Amniotic epithelial cell (primary cell): ENCODE data around the gene SUMF1.
A peak's percentile ranks its signal among the peaks of the same experiment; 100 is the strongest.

ENCODE experiments used
- DNase-seq: peaks from one replicate; pipeline ENCODE4 v3.0.0-alpha.2; 2010; ENCODE audit warnings: low read depth

Gene SUMF1

DNA sequence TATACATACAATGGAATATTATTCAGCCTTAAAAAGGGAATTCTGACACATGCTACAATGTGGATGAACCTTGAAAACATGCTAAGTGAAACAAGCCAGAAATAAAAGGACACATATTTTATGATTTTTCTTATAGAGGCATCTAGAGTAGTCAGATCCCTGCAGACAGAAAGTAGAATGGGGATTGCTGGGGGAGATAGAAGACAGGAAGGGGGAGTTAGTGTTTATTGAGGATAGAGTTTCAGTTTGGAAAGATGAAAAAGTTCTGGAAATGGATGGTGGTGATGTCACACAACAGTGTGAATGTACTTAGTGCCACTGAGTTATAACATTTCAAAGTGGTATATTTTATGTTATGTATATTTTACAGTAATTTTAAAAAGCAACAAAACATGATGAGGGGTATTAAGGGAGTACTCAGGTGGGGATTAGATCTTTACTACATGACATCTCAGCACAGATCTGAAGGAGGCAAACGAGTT lies 30.8 kb upstream of the SUMF1 start:
- no peak for DNase-seq

DNA sequence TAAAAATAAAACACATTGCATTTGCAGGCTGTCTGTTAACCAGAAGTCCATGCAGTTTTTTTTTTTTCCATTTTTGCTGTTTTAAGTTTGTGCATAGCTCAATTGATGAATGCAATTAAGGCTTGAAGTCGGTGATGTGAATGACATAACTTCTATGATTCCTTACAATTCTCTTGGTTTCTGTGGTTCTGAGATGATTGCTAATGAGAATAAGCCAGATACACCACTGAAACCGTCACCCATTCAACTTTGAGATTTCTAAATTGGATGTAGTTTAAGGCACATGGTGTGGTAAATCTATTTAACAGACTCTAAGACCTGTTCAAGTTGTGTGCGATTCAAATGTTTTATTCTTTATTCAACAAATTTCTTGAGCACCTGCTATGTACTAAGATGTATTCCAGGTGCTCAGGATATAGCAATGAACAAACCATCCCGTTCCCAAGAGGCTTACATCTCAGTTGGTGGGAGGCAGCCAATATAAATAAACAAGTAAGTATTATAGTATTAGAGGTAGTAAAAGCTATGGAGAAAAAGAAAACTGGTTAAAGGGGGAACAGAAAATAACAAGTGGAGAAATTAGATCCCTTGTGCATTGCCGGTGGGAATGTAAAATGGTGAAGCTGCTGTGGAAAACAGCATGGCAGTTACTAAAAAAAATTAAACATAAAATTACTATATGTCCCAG lies 30.1 kb upstream of the SUMF1 start:
- DNase-seq: no peak

DNA sequence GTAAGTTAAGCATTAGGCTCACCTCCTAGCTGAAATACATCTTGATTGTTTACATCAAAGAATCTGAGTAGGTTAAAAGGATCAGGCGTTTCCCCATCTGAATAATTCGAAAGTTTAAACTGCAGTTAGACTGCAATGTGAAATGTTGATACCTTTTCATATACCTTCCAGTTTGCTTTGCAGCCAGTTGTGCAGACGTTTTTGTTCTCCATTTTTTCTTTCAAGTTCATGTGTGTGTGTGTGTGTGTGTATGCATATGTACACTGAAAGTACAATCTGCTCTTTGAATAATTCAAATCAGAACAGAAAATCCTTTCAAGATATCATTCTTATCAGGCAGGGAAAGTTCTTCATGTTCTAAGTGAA lies 29.0 kb upstream of the SUMF1 start:
- no peak for DNase-seq

DNA sequence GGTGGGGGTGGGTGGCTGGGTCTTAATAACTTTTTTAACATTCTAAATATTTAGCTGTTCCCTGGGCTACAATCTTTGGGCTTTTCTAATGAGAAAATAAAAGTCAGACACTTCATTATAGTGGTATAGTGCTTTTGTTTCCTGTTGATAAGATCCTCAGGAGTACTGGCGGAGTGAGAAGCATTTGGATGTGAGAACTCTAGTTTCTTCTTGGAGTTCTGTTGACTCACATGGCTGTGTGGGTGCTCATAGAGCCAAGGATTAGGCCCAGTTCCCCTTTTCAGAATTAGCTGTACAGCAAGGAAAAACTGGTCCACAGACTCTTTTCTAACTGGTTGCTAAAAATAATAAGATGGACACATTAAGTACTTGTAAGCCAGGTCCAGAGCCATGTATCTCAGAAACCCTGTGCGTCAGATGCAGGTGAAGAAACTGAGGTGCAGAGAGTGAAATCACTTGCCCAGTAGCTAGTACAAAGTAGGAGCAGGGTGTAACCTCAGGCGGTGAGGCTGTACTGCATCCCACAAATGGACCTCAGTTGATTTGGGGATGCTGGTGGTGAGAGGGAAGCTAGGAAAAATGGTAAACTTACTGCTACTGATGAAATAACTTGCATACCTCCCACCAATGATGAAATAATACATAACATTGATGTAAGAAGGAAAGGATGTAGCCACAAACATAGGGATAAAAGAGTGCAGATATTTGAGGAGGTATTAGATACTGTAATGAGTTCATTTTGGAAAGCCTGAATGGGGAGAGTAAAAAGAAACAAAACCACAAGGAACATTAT lies 28.4 kb upstream of the SUMF1 start:
- peak; percentile 38 for DNase-seq

DNA sequence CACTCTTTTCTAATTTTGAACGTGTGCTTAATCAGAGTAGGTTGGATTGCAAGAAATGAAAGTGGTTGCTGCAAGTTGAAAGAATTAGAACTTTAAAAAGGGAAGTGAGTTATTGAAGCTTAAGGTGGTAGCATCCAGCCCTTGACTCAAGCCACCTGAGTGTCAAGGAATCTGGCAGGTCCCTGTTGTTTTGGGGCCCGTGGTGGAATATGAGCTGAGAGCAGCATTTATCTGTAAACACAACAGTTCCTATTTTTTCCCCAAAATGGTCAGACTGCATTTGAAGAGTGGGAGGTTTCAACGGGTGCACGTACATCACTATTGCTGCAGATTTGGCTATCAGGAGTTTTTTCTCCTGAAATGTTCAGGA lies 27.8 kb upstream of the SUMF1 start:
- DNase-seq: no peak

DNA sequence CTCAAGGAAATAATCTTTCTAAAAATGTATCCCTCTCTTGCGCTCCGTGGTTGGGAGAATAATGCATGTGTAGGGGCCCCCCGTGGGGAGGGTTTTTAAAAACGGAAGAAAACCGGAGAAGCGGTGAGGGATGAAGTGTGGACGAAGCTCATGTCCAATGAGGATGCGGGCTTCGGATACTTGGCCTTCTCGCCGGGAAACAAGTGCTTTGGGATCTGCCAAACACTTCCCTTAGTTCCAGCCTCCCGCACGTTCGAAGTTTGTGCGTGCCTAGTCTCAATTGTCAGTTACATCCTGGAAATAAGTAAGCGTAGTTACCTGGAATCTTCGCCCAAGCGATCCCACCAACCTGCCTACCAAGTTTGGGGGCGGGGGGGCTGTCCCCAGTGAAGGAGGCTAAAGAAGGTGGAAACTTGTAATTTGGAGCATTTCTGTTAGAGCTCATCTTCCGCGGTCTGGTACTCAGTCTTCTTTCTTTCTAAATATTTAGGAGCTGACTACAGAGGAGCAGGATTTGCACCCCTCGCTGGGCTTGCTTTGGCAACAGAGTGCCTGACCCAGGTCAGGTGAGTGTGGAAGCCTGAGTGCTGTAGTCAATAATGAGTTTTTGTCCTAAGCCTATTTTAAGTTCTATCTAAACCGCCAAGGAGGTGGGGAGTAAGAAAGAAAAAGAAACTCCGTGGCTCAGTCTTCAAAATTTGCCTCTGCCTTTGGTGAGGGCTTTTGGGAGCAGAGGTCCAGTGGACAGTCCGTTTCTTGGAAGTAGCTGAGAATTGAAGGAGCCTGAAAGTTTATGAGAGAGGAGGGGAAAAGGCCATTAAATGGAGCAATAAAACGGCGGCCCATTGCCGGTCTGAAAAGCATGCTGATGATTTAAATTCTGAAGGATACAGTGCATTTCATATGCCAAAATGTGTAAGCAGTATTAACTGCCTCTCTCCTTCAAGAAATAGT lies 27.1 kb upstream of the SUMF1 start:
- peak; percentile 30 for DNase-seq

DNA sequence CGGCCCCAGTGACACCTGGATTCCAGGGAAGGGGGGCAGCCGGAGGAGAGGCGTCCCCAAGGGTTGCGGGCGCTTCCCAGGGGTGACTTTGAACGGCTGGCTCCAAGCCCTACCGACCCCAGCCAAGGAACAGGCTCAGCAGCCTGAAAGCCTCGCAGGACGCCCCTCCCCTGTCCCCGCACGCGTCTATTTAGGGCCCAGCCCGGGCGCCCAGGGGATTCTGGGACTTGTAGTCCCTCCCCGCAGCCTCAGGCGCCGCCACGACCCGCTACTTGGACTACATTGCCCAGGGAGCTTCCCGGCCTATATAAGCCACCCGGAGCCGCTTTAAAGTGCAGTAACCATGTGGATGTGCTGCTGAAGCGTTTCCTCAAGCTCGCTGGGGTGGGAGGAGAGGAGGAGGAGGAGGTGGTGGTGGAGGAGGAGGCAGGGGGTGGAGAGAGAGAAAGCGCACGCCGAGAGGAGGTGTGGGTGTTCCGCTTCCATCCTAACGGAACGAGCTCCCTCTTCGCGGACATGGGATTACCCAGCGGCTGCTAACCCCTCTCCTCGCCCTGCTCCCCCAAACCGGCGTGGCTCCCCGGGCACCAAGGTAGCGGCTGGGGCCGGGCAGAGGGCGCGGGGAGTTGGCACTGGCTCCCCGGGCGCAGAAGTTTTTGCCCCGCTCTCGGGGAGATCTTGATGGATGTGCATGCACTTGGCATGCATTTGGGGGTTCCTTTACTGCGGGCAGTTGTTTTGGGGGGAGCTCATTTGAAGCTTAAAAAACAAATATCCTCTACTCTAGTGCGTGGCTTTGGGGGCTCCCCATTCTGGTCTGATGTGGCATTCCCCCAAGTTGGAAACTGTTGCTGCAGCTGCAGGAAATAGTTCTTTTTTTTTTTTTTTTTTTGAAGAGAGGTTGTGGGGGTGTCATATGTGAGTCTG lies 26.2 kb upstream of the SUMF1 start, which contains the start of gene ITPR1:
TSS of gene ITPR1 (plus strand) at position 335 of the 927 bp plus-strand sequence. CDS start 23,144 bp downstream, outside the sequence.
- peak; percentile 98 for DNase-seq

DNA sequence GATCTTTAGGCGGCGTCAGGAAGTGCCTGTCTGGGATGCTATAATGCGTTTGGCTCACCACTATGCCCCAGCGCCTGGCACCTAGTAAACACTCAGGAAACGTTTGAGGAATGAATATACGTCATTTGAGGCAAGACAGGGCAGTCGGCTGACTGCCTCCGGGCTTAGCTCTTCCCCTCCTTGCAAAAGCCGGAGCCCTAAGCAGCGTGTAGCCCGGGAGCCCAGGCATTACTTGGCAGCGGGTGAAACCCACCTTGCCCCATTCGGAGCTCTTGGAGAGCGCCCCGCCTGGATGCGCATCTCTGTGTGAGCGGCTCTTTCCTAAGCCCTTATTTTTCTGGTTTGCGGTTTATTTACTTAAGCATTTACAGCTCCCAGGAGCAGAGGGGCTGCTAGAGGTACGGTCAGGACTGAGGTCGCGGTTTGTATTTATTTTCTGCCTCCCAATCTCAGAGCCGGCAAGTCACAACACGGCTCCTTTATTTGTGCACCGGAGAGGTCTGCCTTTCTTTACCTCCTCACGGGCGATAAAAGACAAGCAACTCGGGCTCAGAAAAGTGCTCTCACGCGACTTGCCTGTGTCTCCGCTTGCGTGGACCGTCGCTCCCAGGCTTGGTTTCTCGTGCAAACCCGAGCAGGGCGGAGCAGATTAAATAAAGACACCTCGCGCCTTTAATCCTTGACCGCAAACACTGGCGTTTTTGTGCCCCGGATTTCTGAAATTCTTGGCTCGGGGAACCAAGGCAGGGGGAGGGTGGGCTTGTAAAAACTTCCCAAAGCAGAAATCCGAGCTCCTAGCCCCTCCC lies 25.3 kb upstream of the SUMF1 start:
- peak; percentile 83 for DNase-seq

DNA sequence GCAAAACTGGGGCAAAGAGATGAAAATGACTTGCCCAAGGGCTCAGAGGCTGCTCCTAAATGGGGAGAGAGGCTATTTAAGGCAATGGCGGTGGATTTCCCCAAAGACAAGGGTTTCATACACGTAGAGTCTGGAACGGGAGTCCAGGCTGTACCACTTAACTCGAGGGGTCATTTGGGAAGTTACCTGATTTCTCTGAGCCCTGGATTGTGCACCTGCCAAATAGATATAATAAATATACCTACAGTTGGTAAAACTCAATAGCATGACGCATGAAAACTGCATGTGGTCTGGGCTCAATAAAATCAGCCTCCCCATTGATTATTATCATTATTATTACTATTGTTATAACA lies 24.8 kb upstream of the SUMF1 start:
- no peak for DNase-seq

DNA sequence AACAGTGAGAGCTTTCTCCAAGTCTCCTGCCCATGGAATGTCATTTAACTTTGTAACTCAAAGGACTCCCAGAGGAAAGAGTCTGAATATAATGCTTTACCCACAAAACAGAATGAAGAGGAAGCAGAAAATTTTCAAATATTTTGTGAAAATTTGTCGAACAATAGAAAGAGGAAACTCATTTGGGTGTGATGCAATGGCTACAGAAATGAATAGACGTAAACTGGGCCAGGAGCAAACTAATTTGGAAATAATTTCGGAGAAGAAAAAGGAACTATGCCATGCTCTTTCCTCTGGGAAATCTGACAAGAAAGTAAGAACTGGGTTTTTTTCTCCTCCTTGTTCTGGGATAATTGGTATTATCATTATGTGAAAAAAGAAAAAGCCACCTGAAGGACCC lies 11.2 kb upstream of the SUMF1 start:
- DNase-seq: no peak

DNA sequence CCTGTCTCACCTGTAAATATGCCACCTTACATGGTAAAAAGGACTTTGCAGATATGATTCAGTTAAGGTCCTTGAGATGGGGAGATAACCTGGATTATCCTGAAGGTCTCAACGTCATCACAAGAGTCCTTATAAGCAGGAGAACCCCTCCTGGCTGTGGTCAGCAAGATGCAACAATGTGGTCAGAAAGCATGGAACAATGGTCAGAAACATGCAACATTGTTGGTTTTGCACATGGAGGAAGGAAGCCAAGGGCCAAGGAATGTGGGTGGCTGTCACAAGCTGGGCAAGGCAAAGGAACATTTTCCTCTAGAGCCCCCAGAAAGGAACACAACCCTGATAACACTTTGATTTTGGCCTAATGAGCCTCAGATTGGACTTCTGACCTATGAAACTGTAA lies 9.4 kb upstream of the SUMF1 start:
- DNase-seq: peak; percentile 12

DNA sequence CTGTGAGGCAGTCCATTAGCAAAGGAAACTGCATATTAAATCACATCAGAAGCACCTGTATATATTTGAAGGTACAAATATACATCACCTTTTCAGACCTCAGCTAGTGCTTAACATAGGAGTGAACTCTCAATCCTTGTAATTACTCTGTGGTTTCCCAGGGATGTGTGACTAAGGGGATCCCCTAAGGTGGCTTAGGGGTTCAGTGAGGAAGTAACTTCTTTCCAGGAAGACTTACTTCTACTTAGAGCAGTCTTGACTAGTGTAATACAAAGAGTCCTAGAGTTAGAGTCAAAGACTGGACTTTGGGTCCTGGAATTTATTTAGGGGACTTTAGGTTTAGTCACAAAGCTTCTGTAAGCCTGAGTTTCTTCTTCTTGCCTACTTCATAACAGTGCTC lies 8.7 kb upstream of the SUMF1 start:
- no peak for DNase-seq

DNA sequence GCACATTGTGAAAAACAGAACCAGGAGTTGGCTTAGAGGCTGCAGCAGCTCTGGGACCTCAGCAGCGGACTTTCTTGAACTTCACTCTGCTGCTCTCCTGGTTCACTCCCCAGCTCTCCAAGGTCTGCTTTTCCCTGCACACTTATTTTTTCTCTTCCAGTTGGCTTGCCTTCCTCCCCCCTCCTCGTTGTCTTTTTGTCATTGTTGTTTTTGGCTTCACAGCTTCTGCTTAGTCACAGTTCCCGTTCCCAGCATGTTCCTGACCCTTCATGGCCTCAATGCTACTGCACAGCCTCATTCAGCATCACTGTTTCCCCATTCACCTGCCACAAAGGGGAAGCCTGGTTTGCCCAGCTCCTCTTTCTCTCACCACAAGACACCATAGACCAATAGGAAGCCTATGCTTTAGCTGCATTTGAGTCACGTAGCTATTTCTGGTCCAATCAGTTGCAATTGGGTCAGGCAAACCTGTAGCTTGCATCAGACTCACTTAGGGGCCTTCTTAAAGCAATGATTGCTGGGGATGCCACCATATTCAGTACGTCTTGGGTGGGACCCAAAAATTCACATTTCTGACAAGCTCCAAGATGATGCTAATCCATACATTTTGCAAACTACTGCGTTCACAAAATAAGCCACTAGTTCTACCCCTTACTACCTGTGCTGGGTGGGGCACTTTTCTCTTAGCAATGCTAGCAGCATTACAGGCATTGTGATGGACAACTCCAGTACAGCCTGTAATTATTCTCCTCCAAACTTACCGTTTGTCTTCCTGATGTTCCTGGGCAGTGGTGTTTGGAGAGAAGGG lies 7.8 kb upstream of the SUMF1 start:
- DNase-seq: peak; percentile 20

DNA sequence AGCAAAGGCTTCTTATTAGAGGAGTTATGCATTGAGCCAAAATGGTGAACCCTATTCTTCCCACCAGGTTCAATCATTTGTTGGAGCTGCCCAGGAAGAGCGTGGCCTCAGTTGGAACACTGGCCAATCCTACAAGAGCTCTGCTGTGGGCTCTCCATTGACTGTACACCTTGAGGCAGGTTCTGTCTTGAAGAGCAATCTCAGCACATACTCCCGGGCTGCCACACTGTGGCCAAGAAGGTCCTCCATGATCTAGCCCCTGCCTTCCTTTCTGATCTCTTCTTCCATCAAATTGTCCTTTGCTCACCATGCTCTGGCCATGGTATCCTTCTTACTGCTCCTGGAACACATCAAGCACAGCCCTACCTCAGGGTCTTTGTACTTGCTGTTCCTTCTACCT lies 5.7 kb upstream of the SUMF1 start:
- DNase-seq: no peak

DNA sequence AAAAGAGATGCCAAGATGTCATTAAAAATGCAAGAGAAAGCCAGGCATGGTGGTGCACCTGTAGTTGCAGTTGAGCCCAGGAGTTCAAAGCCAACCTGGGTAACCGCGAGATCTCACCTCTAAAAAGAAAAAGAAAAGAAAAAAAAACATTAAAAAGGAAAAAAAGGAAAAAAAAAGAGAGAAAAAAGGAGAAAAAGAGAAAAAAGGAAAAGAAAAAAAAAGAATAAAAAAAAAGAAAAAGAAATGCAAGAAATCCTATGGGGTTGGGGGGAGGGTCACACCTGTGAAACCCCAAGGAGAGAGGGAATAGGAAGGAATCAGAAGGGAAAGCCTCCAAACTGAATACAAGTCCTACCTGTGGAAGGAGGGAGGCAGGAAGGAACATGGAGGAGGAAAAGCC lies 5.2 kb upstream of the SUMF1 start:
- DNase-seq: no peak

DNA sequence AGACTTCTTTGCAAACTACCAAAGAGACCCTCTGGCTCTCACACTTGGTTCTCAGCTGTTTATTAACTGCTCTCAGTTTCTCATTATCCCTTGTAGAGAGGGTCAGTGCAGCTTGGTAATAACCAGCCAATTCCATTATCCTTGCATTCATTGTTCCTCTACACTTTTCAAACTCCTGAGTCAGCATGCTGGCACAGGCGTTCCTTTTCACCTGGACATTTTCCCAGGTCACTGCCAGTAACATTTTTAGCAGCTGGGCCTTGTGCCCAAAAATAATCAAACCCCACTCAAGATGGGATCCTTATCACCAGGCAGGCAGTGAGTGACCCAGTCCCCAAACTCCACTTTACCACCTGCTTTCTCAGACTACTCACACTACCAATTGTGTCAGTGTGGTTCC lies 4.8 kb upstream of the SUMF1 start:
- no peak for DNase-seq

DNA sequence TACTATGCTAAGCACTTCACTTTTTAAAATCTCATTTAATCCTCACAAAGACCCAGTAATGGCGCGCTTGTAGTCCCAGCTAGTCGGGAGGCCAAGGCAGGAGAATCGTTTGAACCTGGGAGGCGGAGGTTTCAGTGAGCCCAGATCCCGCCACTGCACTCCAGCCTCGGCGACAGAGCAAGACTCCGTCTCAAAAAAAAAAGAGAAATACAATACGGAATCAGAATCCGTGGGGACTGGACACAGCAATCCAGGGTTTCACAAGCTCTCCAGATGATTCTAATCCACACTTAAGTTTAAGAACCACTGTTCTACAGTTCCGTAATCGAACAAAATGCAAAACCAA lies 426 bp upstream of the SUMF1 start:
- no peak for DNase-seq

DNA sequence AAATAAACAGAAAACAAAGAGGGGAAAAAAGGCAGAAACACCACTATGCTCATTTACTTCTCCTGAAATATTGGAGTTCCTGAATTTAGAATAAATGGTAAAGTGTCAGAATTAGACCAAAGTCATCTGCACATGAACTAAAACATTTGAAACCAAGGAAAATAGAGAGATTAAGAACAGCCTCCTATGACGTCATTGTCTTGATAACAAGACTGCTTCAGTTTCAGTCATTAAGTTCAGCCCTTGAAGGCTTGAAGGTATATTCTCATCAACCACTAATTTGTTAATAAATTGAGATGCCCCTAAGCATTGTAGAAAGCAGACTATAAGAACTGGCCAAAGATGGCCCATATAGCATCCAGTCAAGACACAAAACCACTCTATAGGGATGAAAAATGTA lies 2.5 kb downstream of the SUMF1 start:
- DNase-seq: no peak

DNA sequence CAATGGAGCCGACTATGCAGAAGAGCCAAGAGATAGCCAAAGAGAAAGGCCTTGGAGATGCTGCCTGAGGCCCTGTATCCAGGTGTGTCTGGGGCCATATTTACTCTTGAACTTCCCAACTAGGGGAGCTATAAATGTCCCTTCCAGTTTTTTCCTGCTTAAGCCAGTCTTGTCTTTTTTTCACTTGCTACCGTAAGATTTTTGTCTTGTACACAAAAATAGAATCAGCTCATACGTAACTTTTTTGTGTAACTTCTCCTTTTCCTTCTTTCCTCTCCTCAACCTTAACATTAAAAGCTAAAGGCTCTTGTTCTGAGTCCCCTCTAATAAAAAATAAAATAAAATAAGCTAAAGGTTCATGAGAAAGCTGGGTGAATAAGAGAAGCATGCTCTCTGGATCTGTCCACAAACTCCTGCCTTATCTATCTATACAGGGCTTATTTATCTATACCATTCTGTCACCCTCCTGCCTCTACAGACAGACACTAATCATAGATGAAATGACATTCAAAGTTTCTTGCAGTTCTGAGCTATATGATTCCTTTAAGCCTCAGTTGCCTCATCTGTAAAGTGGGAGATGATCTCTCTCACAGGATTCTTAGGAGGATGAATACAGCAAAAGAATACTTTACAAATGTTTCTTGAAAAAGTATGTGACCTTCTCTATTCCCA lies 4.6 kb downstream of the SUMF1 start:
- no peak for DNase-seq
